ENCODE data around the gene TSSK3. TPM values are rescaled to one million over a fixed set of nuclear protein-coding genes. Genes with fewer than 3 reads are reported as not detected.
A peak's percentile ranks its signal among the peaks of the same experiment; 100 is the strongest.

TSSK3 gene
- total and polyA plus RNA-seq, 2 donors (not counting 1 experiment from before 2014, with no cell fraction given) = 1.8 to 11.6 TPM

DNA sequence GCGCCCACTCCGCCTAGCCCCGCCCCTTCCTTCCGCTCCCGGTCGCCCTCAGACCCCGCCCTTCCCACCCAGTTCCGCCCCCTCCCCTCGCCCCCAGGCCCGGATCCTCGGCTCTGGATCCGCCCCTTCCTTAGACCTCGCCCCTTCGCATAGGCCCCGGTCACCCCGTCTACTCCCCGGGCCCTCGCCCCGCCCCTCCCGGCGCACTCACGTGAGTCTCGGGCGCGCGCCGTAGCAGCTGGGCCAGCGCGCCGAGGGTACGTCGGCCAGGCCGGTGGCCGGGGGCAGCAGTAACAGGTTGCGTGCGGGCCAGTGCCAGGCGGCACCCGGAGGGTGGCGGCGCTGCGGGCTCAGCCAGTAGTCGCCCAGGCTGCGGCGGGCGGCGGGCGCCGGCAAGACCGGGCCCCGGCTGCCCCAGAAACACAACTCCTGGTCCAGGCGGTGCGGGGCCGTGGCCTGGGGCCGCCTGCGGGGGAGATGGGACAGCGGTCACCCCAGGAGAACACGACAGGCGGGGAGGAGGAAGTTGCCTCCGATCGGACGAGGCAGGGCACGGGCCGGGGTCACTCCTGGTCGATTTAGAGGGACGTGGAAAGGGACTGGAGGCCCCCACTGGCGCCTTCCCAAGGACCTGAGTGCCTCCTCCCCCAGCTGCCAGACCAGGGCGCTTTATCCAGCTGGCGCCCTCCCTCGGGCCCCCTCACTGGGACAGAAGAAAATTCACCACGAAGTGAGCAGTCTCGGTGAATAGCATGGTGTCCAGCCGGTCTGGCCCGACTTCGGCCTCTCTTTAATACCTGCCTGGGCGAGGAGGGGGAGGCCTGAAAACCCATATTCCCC lies 10.7 kb upstream of the TSSK3 start:
- POLR2A ChIA-PET = interaction anchor here (0.6 to 3.6 kb wide), 8 partner anchors 8 to 111 kb away, joined by 3 to 51 read pairs (median 4); partner anchors contain the start of genes HDAC1 and MARCKSL1
- CTCF ChIA-PET = interaction anchor here (0.6 to 3.4 kb wide), 13 partner anchors 9 to 315 kb away, joined by 3 to 29 read pairs (median 4); partner anchors contain the start of genes BSDC1 and MARCKSL1

More for the DNA sequence above, 10.7 kb upstream of the TSSK3 start:
- Histone ChIP-seq H3K79me2 (ENCODE audit: control insufficient read depth, insufficient read depth, low read length) (no peaks in the 10 kb centered on the region), H3K36me3 (replicated peaks in 1 of 2; ENCODE audit: control extremely low read depth in 1 of 2, control insufficient read depth in 1 of 2, extremely low read depth in 1 of 2, insufficient read depth in 2 of 2, low read length in 1 of 2) (no peaks in the 10 kb centered on the region), H3K27me3 (replicated peaks in 1 of 4; ENCODE audit: control extremely low read depth in 1 of 4, control insufficient read depth in 3 of 4, insufficient read depth in 4 of 4, low read length in 3 of 4) (no peaks in the 10 kb centered on the region), H3K9me3 (ENCODE audit: control extremely low read depth in 1 of 3, control insufficient read depth in 2 of 3, insufficient read depth in 1 of 3, low read length in 2 of 3) (peaks cover 0 to 15% (median 4%) of the 10 kb centered on the region in 3 donors), H3K4me2 (replicated peaks; ENCODE audit: low read depth, low read length, poor library complexity, severe bottlenecking) (peak overlapping the region; percentile 99), H3K4me1 (ENCODE audit: control insufficient read depth in 2 of 2, insufficient read depth in 2 of 2, low read length in 2 of 2) (peaks cover 14 to 27% of the 10 kb centered on the region in 2 donors), H3K9ac (ENCODE audit: low read length) (peak overlapping the region; percentile 80), H4K20me1 (ENCODE audit: control insufficient read depth, insufficient read depth, low read length, poor library complexity, severe bottlenecking) (no peaks in the 10 kb centered on the region), H3K27ac (ENCODE audit: low read length in 2 of 2) (peak overlapping the region; percentile 54 to 91), H2AFZ (ENCODE audit: insufficient read depth, low read depth, low read length, poor library complexity, severe bottlenecking) (peak overlapping the region; percentile 95), H3K4me3 (ENCODE audit: control extremely low read depth in 1 of 5, extremely low read depth in 1 of 5, insufficient read depth in 1 of 5, low read depth in 2 of 5, low read length in 4 of 5) (peak overlapping the region; percentile 40 to 75 (median 63))
- peak; percentile 96 for ATAC-seq (ENCODE audit: low read depth)
- Mint-ChIP-seq H3K4me1 (peaks cover 22% of the 10 kb centered on the region), H3K27me3 (no peaks in the 10 kb centered on the region), H3K9me3 (ENCODE audit: insufficient read depth) (no peaks in the 10 kb centered on the region), H3K27ac (peak overlapping the region; percentile 88), H3K4me3 (peak overlapping the region; percentile 88)
- TF ChIP-seq EZH2 (IDR thresholded peaks at IDR 0.05; ENCODE audit: borderline replicate concordance, insufficient read depth, low read depth, low read length, poor library complexity, severe bottlenecking) = no peak
- TF ChIP-seq, protein P1, sequence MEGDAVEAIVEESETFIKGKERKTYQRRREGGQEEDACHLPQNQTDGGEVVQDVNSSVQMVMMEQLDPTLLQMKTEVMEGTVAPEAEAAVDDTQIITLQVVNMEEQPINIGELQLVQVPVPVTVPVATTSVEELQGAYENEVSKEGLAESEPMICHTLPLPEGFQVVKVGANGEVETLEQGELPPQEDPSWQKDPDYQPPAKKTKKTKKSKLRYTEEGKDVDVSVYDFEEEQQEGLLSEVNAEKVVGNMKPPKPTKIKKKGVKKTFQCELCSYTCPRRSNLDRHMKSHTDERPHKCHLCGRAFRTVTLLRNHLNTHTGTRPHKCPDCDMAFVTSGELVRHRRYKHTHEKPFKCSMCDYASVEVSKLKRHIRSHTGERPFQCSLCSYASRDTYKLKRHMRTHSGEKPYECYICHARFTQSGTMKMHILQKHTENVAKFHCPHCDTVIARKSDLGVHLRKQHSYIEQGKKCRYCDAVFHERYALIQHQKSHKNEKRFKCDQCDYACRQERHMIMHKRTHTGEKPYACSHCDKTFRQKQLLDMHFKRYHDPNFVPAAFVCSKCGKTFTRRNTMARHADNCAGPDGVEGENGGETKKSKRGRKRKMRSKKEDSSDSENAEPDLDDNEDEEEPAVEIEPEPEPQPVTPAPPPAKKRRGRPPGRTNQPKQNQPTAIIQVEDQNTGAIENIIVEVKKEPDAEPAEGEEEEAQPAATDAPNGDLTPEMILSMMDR (IDR thresholded peaks at IDR 0.05) = no peak
- intact Hi-C loops (cut with micrococcal nuclease) = loop anchor here (1.0 to 10.0 kb wide), 9 partner anchors 9 to 707 kb away; partner anchors contain the start of genes BSDC1, EIF3I, HDAC1 and MARCKSL1
- DNase-seq = peak; percentile 95
- whole genome bisulfite sequencing (ENCODE audit: insufficient coverage) = 4% methylated on average over 63 of the region's 75 CpGs

Measured in B cell (primary cell).